HCT116 (cell line): ENCODE results near the gene OR2B6. TPM values are rescaled to one million over a fixed set of nuclear protein-coding genes. Genes with fewer than 3 reads are reported as not detected.

Experiments
- ATAC-seq: fragments of 200-7000 bp; cut with Tn5 transposase; 2 replicates; pipeline ENCODE4 v1.9.1; 2020; ENCODE audit warnings: mild to moderate bottlenecking, moderate library complexity
- BruUV-seq: library from RNA; stranded (reverse); fragments of 400-500 nt; replicated peaks from 2 replicates; lab custom pipeline; 2021; lab: Mats Ljungman, UMichigan
- CTCF ChIA-PET: fragments of 300-600 bp; sonication (Branson Sonifier 250); formaldehyde crosslinking; loops from one replicate; lab custom pipeline; 2021; ENCODE audit warnings: antibody characterized with exemption; lab: Charles Lee
- POLR2A ChIA-PET: fragments of 300-600, 350-600 bp; sonication (Branson Sonifier 250); formaldehyde crosslinking; loops from one replicate; lab custom pipeline; 2021; ENCODE audit warnings: antibody characterized with exemption; lab: Charles Lee
- RAD21 ChIA-PET, 2 experiments: fragments of 300-600 bp; sonication (Branson Sonifier 250); formaldehyde crosslinking; loops; one replicate each; lab custom pipeline; 2023; ENCODE audit warnings: low total read pairs in 2 of 2; ENCODE audit not compliant: uncharacterized antibody in 2 of 2, unreplicated experiment in 2 of 2, low non-redundant PET in 1 of 2; lab: Charles Lee
- DNase-seq: peaks from one replicate; pipeline ENCODE4 v3.0.0-alpha.2; 2010; ENCODE audit warnings: low read depth, low spot score
- H2AFZ ChIP-seq: fragments of 200-600 bp; shearing (Covaris generic), sonication (generic); 2 replicates; pipeline ENCODE4 v1.6.1; 2017; ENCODE audit warnings: low read depth, mixed run types, mixed read lengths, antibody characterized with exemption, low read length; ENCODE audit not compliant: poor library complexity, severe bottlenecking
- H3K27ac ChIP-seq: 2 replicates; pipeline ENCODE4 v1.5.1; 2012; ENCODE audit warnings: low read depth, low read length
- H3K27me3 ChIP-seq: fragments of 200-600 bp; sonication (generic); 2 replicates; pipeline ENCODE4 v1.6.1; 2016; ENCODE audit warnings: mixed run types, low read length, mixed read lengths; ENCODE audit not compliant: insufficient read depth
- H3K36me3 ChIP-seq, 2 experiments: fragments of 200-500 bp in 1 of 2; fragments of 200-600 bp in 1 of 2; sonication (Bioruptor generic) in 1 of 2; sonication (generic) in 1 of 2; 2 replicates each; pipeline versions ENCODE4 v1.5.1 to v1.6.1; 2014 to 2016; ENCODE audit warnings: low read length in 2 of 2, inconsistent platforms in 1 of 2, mixed read lengths in 1 of 2, mixed run types in 1 of 2; ENCODE audit not compliant: insufficient read depth in 2 of 2, control insufficient read depth in 1 of 2
- H3K4me1 ChIP-seq, 2 experiments: fragments of 200-600 bp in 1 of 2; sonication (generic) in 1 of 2; 2 replicates each; pipeline versions ENCODE4 v1.5.1 to v1.6.1; 2012 to 2017; ENCODE audit warnings: low read length in 2 of 2, inconsistent platforms in 1 of 2, mild to moderate bottlenecking in 1 of 2, mixed read lengths in 1 of 2, mixed run types in 1 of 2, moderate library complexity in 1 of 2; ENCODE audit not compliant: insufficient read depth in 2 of 2, control insufficient read depth in 1 of 2
- H3K4me2 ChIP-seq: fragments of 200-600 bp; sonication (generic); 2 replicates; pipeline ENCODE4 v1.6.1; 2017; ENCODE audit warnings: mixed run types, low read length, mixed read lengths
- H3K4me3 ChIP-seq, 2 experiments: fragments of 200-600 bp in 1 of 2; sonication (generic) in 1 of 2; replicated peaks in 1 of 2; 2 replicates each; pipeline ENCODE4 v1.5.1; 2011 to 2016; ENCODE audit warnings: low read length in 2 of 2, control low read depth in 1 of 2, low read depth in 1 of 2, mild to moderate bottlenecking in 1 of 2, mixed read lengths in 1 of 2, mixed run types in 1 of 2
- H3K79me2 ChIP-seq: fragments of 200-600 bp; sonication (generic); 2 replicates; pipeline ENCODE4 v1.6.1; 2017; ENCODE audit warnings: mild to moderate bottlenecking, mixed run types, low read length, moderate library complexity, mixed read lengths; ENCODE audit not compliant: insufficient read depth
- H3K9ac ChIP-seq: fragments of 200-600 bp; sonication (generic); 2 replicates; pipeline ENCODE4 v1.6.1; 2016; ENCODE audit warnings: low read length, mixed read lengths
- H3K9me2 ChIP-seq: fragments of 200-600 bp; sonication (generic), shearing (Covaris generic); 2 replicates; pipeline ENCODE4 v1.6.1; 2017; ENCODE audit warnings: mixed run types, mild to moderate bottlenecking, moderate library complexity; ENCODE audit not compliant: insufficient read depth
- H3K9me3 ChIP-seq, 2 experiments: fragments of 200-500 bp in 1 of 2; fragments of 200-600 bp in 1 of 2; sonication (Bioruptor generic) in 1 of 2; sonication (generic) in 1 of 2; 2 replicates each; pipeline ENCODE4 v1.6.1; 2014 to 2017; ENCODE audit warnings: low read length in 2 of 2, mixed read lengths in 2 of 2, inconsistent platforms in 1 of 2, low read depth in 1 of 2, mild to moderate bottlenecking in 1 of 2, mixed run types in 1 of 2, moderate library complexity in 1 of 2; ENCODE audit not compliant: control insufficient read depth in 1 of 2, insufficient read depth in 1 of 2
- H4K20me1 ChIP-seq: fragments of 200-600 bp; sonication (generic), shearing (Covaris generic); 2 replicates; pipeline ENCODE4 v1.6.1; 2017; ENCODE audit warnings: mixed run types, mild to moderate bottlenecking, moderate library complexity; ENCODE audit not compliant: insufficient read depth
- ATF3 ChIP-seq: IDR thresholded peaks from 2 replicates; pipeline ENCODE4 v1.6.1; 2012
- CEBPB ChIP-seq: IDR thresholded peaks from 2 replicates; pipeline ENCODE4 v1.6.1; 2012; ENCODE audit warnings: low read depth
- ELF1 ChIP-seq: IDR thresholded peaks from 2 replicates; pipeline ENCODE4 v1.6.1; 2012; ENCODE audit warnings: low read depth, borderline replicate concordance
- EZH2phosphoT487 ChIP-seq: fragments of 200-600 bp; IDR thresholded peaks from 2 replicates; pipeline ENCODE4 v1.6.1; 2018; ENCODE audit warnings: antibody characterized with exemption, borderline replicate concordance
- JUND ChIP-seq: IDR thresholded peaks from 2 replicates; pipeline ENCODE4 v1.6.1; 2012
- POLR2A ChIP-seq: IDR thresholded peaks from 2 replicates; pipeline ENCODE4 v1.7.0; 2011; ENCODE audit warnings: borderline replicate concordance; ENCODE audit not compliant: insufficient read depth, insufficient read length; ENCODE audit errors: extremely low read depth
- POLR2AphosphoS5 ChIP-seq: IDR thresholded peaks from 2 replicates; pipeline ENCODE4 v1.6.1; 2011; ENCODE audit warnings: mild to moderate bottlenecking, low read depth, low read length, moderate library complexity
- REST ChIP-seq: IDR thresholded peaks from 2 replicates; pipeline ENCODE4 v1.6.1; 2012; ENCODE audit warnings: low read depth
- SIN3A ChIP-seq: IDR thresholded peaks from 2 replicates; pipeline ENCODE4 v1.6.1; 2012; ENCODE audit warnings: low read depth
- TCF7L2 ChIP-seq: IDR thresholded peaks from 2 replicates; pipeline ENCODE4 v1.7.0; 2011; ENCODE audit warnings: borderline replicate concordance, inconsistent platforms; ENCODE audit not compliant: insufficient read depth, insufficient read length; ENCODE audit errors: extremely low read depth
- YY1 ChIP-seq: IDR thresholded peaks from 2 replicates; pipeline ENCODE4 v1.6.1; 2011; ENCODE audit warnings: low read length, low read depth, moderate library complexity, mild to moderate bottlenecking; ENCODE audit not compliant: insufficient replicate concordance; ENCODE audit errors: extremely low read depth
- ZBTB33 ChIP-seq: IDR thresholded peaks from 2 replicates; pipeline ENCODE4 v1.6.1; 2011; ENCODE audit warnings: mild to moderate bottlenecking, low read length, moderate library complexity; ENCODE audit not compliant: insufficient replicate concordance; ENCODE audit errors: extremely low read depth
- ZFX ChIP-seq: fragments of 450-650 bp; IDR thresholded peaks from 2 replicates; pipeline ENCODE4 v1.6.1; 2017
- intact Hi-C: fragments of 100-400 bp; cut with micrococcal nuclease; formaldehyde crosslinking; loops from 2 replicates; pipeline ENCODE4 v1.10.0; 2022
- total RNA-seq: library from RNA; stranded (reverse); gene quantifications from one replicate; pipeline ENCODE4 v1.2.1, GENCODE V29; 2021; ENCODE audit not compliant: unreplicated experiment

OR2B6 gene
- total RNA-seq, 1 experiment from 2014 or later, result 0.25 TPM

- no peaks in the 10 kb centered on the region; the same call in 1 of the 2 replicates for H3K9me2 ChIP-seq
- H3K4me1 ChIP-seq, result no peaks in the 10 kb centered on the region
- ChIA-PET RAD21 (no interaction called here), CTCF (no interaction called here), POLR2A (interaction anchor here (0.5 kb wide), 1 partner anchor 766 kb away, joined by 3 read pairs; no protein-coding TSS in a partner anchor)
- no peak overlapping the region for H2AFZ ChIP-seq
- no peak overlapping the region for H3K4me2 ChIP-seq
- TF ChIP-seq TCF7L2 (no peak), POLR2AphosphoS5 (no peak), EZH2phosphoT487 (no peak), POLR2A (no peak), ATF3 (no peak), ELF1 (no peak), SIN3A (no peak), ZFX (no peak), CEBPB (no peak), YY1 (no peak), ZBTB33 (no peak), JUND (no peak), REST (no peak)
- no TSS peak for BruUV-seq
- no peaks in the 10 kb centered on the region for H3K27me3 ChIP-seq
- H3K9ac ChIP-seq, result no peak overlapping the region
- DNase-seq, result no peak
- no peak overlapping the region for H3K4me3 ChIP-seq
- H3K36me3 ChIP-seq, result no peaks in the 10 kb centered on the region
- H3K27ac ChIP-seq, result no peak overlapping the region
- H3K9me3 ChIP-seq, result no peaks in the 10 kb centered on the region
- no peaks in the 10 kb centered on the region for H4K20me1 ChIP-seq
- no peak for ATAC-seq
- no peaks in the 10 kb centered on the region for H3K79me2 ChIP-seq
- intact Hi-C loops, result no loop called here
These were observed 5.5 kb downstream of the OR2B6 start for GRCh38 chr6:27962506-27962905.
